ENCODE results near the gene REV3L.

The REV3L gene

DNA sequence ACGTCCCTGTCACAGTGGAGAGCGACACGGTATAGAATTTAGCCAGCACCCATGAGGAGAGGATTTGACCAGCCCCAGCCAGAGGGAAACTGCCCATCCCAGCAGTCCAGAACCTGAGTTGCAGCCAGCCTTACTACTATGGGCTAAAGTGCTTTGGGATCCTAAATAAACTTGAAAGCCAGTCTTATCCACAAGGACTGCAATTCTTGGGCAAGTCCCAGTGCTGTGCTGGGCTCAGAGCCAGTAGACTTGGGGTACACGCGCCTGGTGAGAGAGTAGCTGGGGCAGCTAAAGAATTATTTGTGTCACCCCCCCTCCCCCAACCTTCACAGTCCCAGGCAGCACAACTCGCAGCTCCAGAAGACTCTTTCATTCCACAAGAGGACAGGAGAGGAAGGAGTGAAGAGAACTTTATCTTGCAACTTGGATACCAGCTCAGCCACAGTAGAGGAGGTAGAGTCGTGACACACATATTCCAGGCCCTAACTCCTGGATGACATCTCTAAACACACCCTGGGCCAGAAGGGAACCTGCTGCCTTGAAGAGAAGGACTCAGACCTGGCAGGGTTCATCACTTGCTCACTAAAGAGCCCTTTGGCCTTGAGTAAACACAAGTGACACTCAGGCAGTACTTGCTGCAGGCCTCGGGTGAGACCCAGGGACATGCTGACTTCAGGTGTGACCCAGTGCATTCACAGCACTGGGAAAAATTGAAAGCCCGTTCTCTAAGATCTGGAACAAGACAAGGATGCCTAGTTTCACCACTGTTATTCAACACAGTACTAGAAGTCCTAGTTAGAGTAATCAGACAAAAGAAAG, 100.3 kb downstream of the REV3L start:
- no peak for DNase-seq (ENCODE audit: low read depth in 1 of 2, low spot score in 1 of 2)

DNA sequence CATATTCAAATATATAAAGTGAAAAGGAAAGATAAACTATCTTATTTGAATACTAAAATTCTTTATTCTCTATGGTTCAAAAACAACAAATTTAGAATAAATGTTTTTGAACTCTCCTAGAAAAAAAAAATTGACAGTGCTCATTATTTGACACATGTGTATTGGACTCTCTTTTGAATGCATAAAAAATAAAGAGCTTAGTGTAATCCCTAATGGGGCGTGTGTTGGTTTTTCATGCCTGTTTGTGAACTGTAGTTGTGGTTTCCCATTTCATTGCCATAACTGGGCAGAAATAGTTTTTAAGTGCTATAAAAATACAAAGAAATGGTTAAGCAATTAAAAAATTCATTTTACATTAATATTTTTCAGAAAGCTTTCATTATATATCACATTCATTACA, 101.3 kb downstream of the REV3L start:
- no peaks in the 10 kb centered on the region for H3K27me3 ChIP-seq (ENCODE audit: insufficient read depth, poor library complexity, severe bottlenecking)
- H3K27ac ChIP-seq (replicated peaks) = no peak overlapping the region
- H3K4me3 ChIP-seq (replicated peaks; ENCODE audit: insufficient read depth, low read length) = no peak overlapping the region
- DNase-seq (ENCODE audit: low read depth in 1 of 2, low spot score in 1 of 2) = no peak
- TF ChIP-seq SPI1 (IDR thresholded peaks at IDR 0.05; ENCODE audit: borderline replicate concordance, low read depth) (no peak), REST (IDR thresholded peaks at IDR 0.05; ENCODE audit: insufficient replicate concordance, low read depth) (no peak), GABPA (IDR thresholded peaks at IDR 0.05; ENCODE audit: low read depth) (no peak), POLR2AphosphoS5 (IDR thresholded peaks at IDR 0.05; ENCODE audit: low read depth) (no peak)
- TF ChIP-seq, protein P1, sequence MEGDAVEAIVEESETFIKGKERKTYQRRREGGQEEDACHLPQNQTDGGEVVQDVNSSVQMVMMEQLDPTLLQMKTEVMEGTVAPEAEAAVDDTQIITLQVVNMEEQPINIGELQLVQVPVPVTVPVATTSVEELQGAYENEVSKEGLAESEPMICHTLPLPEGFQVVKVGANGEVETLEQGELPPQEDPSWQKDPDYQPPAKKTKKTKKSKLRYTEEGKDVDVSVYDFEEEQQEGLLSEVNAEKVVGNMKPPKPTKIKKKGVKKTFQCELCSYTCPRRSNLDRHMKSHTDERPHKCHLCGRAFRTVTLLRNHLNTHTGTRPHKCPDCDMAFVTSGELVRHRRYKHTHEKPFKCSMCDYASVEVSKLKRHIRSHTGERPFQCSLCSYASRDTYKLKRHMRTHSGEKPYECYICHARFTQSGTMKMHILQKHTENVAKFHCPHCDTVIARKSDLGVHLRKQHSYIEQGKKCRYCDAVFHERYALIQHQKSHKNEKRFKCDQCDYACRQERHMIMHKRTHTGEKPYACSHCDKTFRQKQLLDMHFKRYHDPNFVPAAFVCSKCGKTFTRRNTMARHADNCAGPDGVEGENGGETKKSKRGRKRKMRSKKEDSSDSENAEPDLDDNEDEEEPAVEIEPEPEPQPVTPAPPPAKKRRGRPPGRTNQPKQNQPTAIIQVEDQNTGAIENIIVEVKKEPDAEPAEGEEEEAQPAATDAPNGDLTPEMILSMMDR (IDR thresholded peaks at IDR 0.05; ENCODE audit: insufficient read depth, low read length) = no peak

More for the DNA sequence above, 100.3 kb downstream of the REV3L start:
- TF ChIP-seq POLR2AphosphoS5 (IDR thresholded peaks at IDR 0.05; ENCODE audit: low read depth) (no peak), REST (IDR thresholded peaks at IDR 0.05; ENCODE audit: insufficient replicate concordance, low read depth) (no peak), SPI1 (IDR thresholded peaks at IDR 0.05; ENCODE audit: borderline replicate concordance, low read depth) (no peak), GABPA (IDR thresholded peaks at IDR 0.05; ENCODE audit: low read depth) (no peak)
- TF ChIP-seq, protein P1 (IDR thresholded peaks at IDR 0.05; ENCODE audit: insufficient read depth, low read length) = no peak
- H3K4me3 ChIP-seq (replicated peaks; ENCODE audit: insufficient read depth, low read length) = no peak overlapping the region
- no peak overlapping the region for H3K27ac ChIP-seq (replicated peaks)
- no peaks in the 10 kb centered on the region for H3K27me3 ChIP-seq (ENCODE audit: insufficient read depth, poor library complexity, severe bottlenecking)

GRCh38 chr6:111381123-111381522, 101.9 kb downstream of the REV3L start:
- no peak for DNase-seq (ENCODE audit: low read depth in 1 of 2, low spot score in 1 of 2)
- Histone ChIP-seq H3K27me3 (ENCODE audit: insufficient read depth, poor library complexity, severe bottlenecking) (no peaks in the 10 kb centered on the region), H3K27ac (replicated peaks) (no peak overlapping the region), H3K4me3 (replicated peaks; ENCODE audit: insufficient read depth, low read length) (no peak overlapping the region)
- TF ChIP-seq GABPA (IDR thresholded peaks at IDR 0.05; ENCODE audit: low read depth) (no peak), POLR2AphosphoS5 (IDR thresholded peaks at IDR 0.05; ENCODE audit: low read depth) (no peak), REST (IDR thresholded peaks at IDR 0.05; ENCODE audit: insufficient replicate concordance, low read depth) (no peak), SPI1 (IDR thresholded peaks at IDR 0.05; ENCODE audit: borderline replicate concordance, low read depth) (no peak)
- TF ChIP-seq, protein P1 (IDR thresholded peaks at IDR 0.05; ENCODE audit: insufficient read depth, low read length) = no peak

All from HL-60 (cell line).